ENCODE results near the gene MDM2. TPM values are rescaled to one million over a fixed set of nuclear protein-coding genes. Genes with fewer than 3 reads are reported as not detected.

MDM2 gene
- total and polyA plus RNA-seq, 8 donors, result 30.7 to 132 (median 56.8) TPM

- WGBS, 2 donors, result 65 to 72% methylated on average over 14 of the region's 14 CpGs
- TF ChIP-seq, protein P1, sequence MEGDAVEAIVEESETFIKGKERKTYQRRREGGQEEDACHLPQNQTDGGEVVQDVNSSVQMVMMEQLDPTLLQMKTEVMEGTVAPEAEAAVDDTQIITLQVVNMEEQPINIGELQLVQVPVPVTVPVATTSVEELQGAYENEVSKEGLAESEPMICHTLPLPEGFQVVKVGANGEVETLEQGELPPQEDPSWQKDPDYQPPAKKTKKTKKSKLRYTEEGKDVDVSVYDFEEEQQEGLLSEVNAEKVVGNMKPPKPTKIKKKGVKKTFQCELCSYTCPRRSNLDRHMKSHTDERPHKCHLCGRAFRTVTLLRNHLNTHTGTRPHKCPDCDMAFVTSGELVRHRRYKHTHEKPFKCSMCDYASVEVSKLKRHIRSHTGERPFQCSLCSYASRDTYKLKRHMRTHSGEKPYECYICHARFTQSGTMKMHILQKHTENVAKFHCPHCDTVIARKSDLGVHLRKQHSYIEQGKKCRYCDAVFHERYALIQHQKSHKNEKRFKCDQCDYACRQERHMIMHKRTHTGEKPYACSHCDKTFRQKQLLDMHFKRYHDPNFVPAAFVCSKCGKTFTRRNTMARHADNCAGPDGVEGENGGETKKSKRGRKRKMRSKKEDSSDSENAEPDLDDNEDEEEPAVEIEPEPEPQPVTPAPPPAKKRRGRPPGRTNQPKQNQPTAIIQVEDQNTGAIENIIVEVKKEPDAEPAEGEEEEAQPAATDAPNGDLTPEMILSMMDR (IDR thresholded peaks at IDR 0.05), result no peak
- peaks cover 8 to 50% (median 26%) of the 10 kb centered on the region in 3 donors for H3K4me1 ChIP-seq
- no peaks in the 10 kb centered on the region for H3K36me3 ChIP-seq
- no peak for FAIRE-seq
- no peaks in the 10 kb centered on the region for H3K27me3 ChIP-seq
- no peaks in the 10 kb centered on the region for H3K9me3 ChIP-seq
- intact Hi-C loops (cut with DNase I), result no loop called here
- H3K4me3 ChIP-seq, result no peak overlapping the region
- peak in 2 of 6 donors; percentile 23 to 27 for DNase-seq
- peak overlapping the region in 1 of 4 donors; percentile 29 for H3K27ac ChIP-seq
- peak; percentile 60 to 84 (median 68) for ATAC-seq
These were observed 18.7 kb upstream of the MDM2 start for GRCh38 chr12:68789144-68789878.

- Histone ChIP-seq H3K4me3 (no peak overlapping the region), H3K27me3 (no peaks in the 10 kb centered on the region), H3K36me3 (no peaks in the 10 kb centered on the region), H3K4me1 (peaks cover 8 to 43% (median 24%) of the 10 kb centered on the region in 3 donors), H3K9me3 (no peaks in the 10 kb centered on the region), H3K27ac (no peak overlapping the region)
- 98% methylated on average over 13 of the region's 13 CpGs for WGBS, 2 donors
- intact Hi-C loops (cut with DNase I), result no loop called here
- ATAC-seq (no peak), DNase-seq (no peak), FAIRE-seq (no peak)
- TF ChIP-seq, protein P1 (IDR thresholded peaks at IDR 0.05), result no peak
These were observed 17.7 kb upstream of the MDM2 start for GRCh38 chr12:68790081-68790951.

GRCh38 chr12:68790952-68791234, 17.1 kb upstream of the MDM2 start:
- 64 to 67% methylated on average over 3 of the region's 3 CpGs for WGBS, 2 donors
- FAIRE-seq, result no peak
- intact Hi-C loops (cut with DNase I), result no loop called here

DNA sequence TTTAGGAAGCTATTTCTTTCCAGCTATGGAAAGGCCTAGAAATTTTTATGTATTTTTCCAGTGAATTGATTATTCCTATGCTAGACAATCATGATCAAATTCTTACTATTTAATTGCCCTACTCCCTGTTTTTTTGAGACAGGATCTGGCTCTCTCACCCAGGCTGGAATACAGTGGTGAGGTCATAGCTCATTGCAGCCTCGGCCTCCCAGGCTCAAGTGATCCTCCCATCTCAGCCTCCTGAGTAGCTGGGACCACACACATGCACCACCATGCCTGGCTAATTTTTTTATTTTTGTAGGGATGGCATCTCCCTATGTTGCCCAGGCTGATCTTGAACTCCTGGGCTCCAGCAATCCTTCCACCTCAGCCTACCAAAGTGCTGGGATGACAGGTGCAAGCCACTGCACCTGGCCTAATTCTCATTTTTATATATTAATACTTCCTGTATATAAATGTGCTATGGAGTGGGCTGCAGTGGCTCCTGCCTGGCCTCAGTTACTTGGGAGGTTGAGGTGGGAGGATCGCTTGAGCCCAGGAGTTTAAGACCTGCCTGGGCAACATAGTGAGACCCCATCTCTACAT, 16.0 kb upstream of the MDM2 start:
- Histone ChIP-seq H3K4me3 (no peak overlapping the region), H3K36me3 (no peaks in the 10 kb centered on the region), H3K9me3 (no peaks in the 10 kb centered on the region), H3K27me3 (no peaks in the 10 kb centered on the region), H3K4me1 (peaks cover 0 to 26% (median 8%) of the 10 kb centered on the region in 3 donors), H3K27ac (no peak overlapping the region)
- 97 to 98% methylated on average over 2 of the region's 2 CpGs for WGBS, 2 donors
- intact Hi-C loops (cut with DNase I), result no loop called here
- FAIRE-seq (no peak), ATAC-seq (no peak), DNase-seq (no peak)
- TF ChIP-seq, protein P1 (IDR thresholded peaks at IDR 0.05), result no peak

More at GRCh38 chr12:68790952-68791234, 17.1 kb upstream of the MDM2 start:
- no peaks in the 10 kb centered on the region for H3K9me3 ChIP-seq
- no peaks in the 10 kb centered on the region for H3K36me3 ChIP-seq
- no peak overlapping the region for H3K27ac ChIP-seq
- no peak overlapping the region for H3K4me3 ChIP-seq
- peaks cover 2 to 37% (median 18%) of the 10 kb centered on the region in 3 donors for H3K4me1 ChIP-seq
- DNase-seq (no peak), ATAC-seq (no peak)
- no peaks in the 10 kb centered on the region for H3K27me3 ChIP-seq
- TF ChIP-seq, protein P1 (IDR thresholded peaks at IDR 0.05), result no peak

All from pancreas (tissue), 10 donors.